Trophoblast cell (in vitro differentiated cells and primary cell): ENCODE measurements around the gene VAV3.

ENCODE experiments used
- DNase-seq, 2 donors: peaks; one replicate each; pipeline ENCODE4 v3.0.0-alpha.2; 2016
- H2AFZ ChIP-seq: 2 replicates; pipeline ENCODE4 v1.6.1; 2013; ENCODE audit warnings: low read length, moderate library complexity, mild to moderate bottlenecking; ENCODE audit not compliant: insufficient read depth, poor library complexity
- H2AK5ac ChIP-seq: 2 replicates; pipeline ENCODE4 v1.6.1; 2013; ENCODE audit warnings: mild to moderate bottlenecking, low read length
- H2BK120ac ChIP-seq: 2 replicates; pipeline ENCODE4 v1.6.1; 2013; ENCODE audit warnings: low read length, mild to moderate bottlenecking, moderate library complexity; ENCODE audit not compliant: insufficient read depth, poor library complexity
- H2BK12ac ChIP-seq: 2 replicates; pipeline ENCODE4 v1.6.1; 2013; ENCODE audit warnings: mild to moderate bottlenecking, low read length, moderate library complexity
- H2BK5ac ChIP-seq: 2 replicates; pipeline ENCODE4 v1.6.1; 2013; ENCODE audit warnings: low read length, low read depth, moderate library complexity, mild to moderate bottlenecking; ENCODE audit not compliant: poor library complexity
- H3K14ac ChIP-seq: 2 replicates; pipeline ENCODE4 v1.6.1; 2013; ENCODE audit warnings: mild to moderate bottlenecking, low read length
- H3K18ac ChIP-seq: 2 replicates; pipeline ENCODE4 v1.6.1; 2013; ENCODE audit warnings: mild to moderate bottlenecking, low read length
- H3K23ac ChIP-seq: 2 replicates; pipeline ENCODE4 v1.6.1; 2013; ENCODE audit warnings: low read length
- H3K27ac ChIP-seq: 2 replicates; pipeline ENCODE4 v1.5.1; 2013; ENCODE audit warnings: low read depth, mild to moderate bottlenecking, inconsistent platforms, low read length, moderate library complexity
- H3K27me3 ChIP-seq: 2 replicates; pipeline ENCODE4 v1.6.1; 2013; ENCODE audit warnings: inconsistent platforms, mild to moderate bottlenecking, low read length, moderate library complexity; ENCODE audit not compliant: insufficient read depth
- H3K36me3 ChIP-seq, 2 experiments: 1 replicate in 1 of 2; 2 replicates in 1 of 2; pipeline ENCODE4 v1.6.1; 2013; ENCODE audit warnings: low read length in 2 of 2, mild to moderate bottlenecking in 2 of 2, moderate library complexity in 1 of 2; ENCODE audit not compliant: insufficient read depth in 2 of 2, control insufficient read depth in 1 of 2
- H3K4ac ChIP-seq: 2 replicates; pipeline ENCODE4 v1.6.1; 2013; ENCODE audit warnings: low read depth, mild to moderate bottlenecking, low read length, moderate library complexity
- H3K4me1 ChIP-seq, 2 experiments: 1 replicate in 1 of 2; 2 replicates in 1 of 2; pipeline ENCODE4 v1.6.1; 2013; ENCODE audit warnings: low read length in 2 of 2, mild to moderate bottlenecking in 2 of 2, moderate library complexity in 1 of 2; ENCODE audit not compliant: insufficient read depth in 2 of 2, control insufficient read depth in 1 of 2
- H3K4me2 ChIP-seq: 2 replicates; pipeline ENCODE4 v1.6.1; 2013; ENCODE audit warnings: inconsistent platforms, mild to moderate bottlenecking, low read length, moderate library complexity
- H3K4me3 ChIP-seq: 2 replicates; pipeline ENCODE4 v1.5.1; 2013; ENCODE audit warnings: mild to moderate bottlenecking, low read depth, low read length, inconsistent platforms
- H3K79me1 ChIP-seq: one replicate; pipeline ENCODE4 v1.6.1; 2013; ENCODE audit warnings: low read length
- H3K79me2 ChIP-seq: 2 replicates; pipeline ENCODE4 v1.6.1; 2013; ENCODE audit warnings: low read length, mild to moderate bottlenecking; ENCODE audit not compliant: control insufficient read depth, insufficient read depth, poor library complexity
- H3K9ac ChIP-seq: 2 replicates; pipeline ENCODE4 v1.6.1; 2013; ENCODE audit warnings: mild to moderate bottlenecking, low read length
- H3K9me3 ChIP-seq: 2 replicates; pipeline ENCODE4 v1.6.1; 2013; ENCODE audit warnings: low read depth, mild to moderate bottlenecking, control low read depth, inconsistent platforms, low read length; ENCODE audit not compliant: insufficient read depth
- H4K12ac ChIP-seq: 2 replicates; pipeline ENCODE4 v1.6.1; 2013; ENCODE audit warnings: low read depth, mild to moderate bottlenecking, low read length, moderate library complexity
- H4K8ac ChIP-seq: 2 replicates; pipeline ENCODE4 v1.6.1; 2013; ENCODE audit warnings: low read depth, mild to moderate bottlenecking, low read length, moderate library complexity
- H4K91ac ChIP-seq: one replicate; pipeline ENCODE4 v1.6.1; 2013; ENCODE audit warnings: low read depth, mild to moderate bottlenecking, low read length, moderate library complexity
- WGBS: extraction: QIAGEN DNeasy Blood & Tissue Kit; methylation state at CpG from one replicate; pipeline ENCODE4 v1.1.7; 2013; ENCODE audit warnings: missing lambda C conversion rate; ENCODE audit not compliant: insufficient read length, insufficient coverage; ENCODE audit errors: extremely low coverage; 5-methylcytosine and 5-hydroxymethylcytosine counted together

The VAV3 gene

DNA sequence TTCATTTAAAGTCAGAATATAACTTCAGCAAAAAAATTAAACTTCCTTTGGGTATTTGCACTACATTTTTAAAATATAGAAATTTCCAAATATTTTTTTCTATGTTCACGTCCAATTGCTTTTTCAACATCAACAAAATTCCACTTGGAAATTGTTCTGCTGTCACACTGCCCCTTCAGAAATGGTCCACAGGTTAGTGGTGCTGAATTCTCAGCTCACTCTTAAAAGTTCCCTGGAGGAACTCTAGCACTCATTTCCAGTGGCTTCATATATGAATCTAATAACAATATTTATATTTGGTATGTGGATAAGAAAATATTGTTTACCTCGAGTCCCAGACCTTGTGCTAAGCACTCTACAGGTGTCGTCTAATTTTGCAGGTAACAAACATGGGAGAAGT, 27.4 kb upstream of the VAV3 start:
- no peaks in the 10 kb centered on the region for H3K27me3 ChIP-seq

DNA sequence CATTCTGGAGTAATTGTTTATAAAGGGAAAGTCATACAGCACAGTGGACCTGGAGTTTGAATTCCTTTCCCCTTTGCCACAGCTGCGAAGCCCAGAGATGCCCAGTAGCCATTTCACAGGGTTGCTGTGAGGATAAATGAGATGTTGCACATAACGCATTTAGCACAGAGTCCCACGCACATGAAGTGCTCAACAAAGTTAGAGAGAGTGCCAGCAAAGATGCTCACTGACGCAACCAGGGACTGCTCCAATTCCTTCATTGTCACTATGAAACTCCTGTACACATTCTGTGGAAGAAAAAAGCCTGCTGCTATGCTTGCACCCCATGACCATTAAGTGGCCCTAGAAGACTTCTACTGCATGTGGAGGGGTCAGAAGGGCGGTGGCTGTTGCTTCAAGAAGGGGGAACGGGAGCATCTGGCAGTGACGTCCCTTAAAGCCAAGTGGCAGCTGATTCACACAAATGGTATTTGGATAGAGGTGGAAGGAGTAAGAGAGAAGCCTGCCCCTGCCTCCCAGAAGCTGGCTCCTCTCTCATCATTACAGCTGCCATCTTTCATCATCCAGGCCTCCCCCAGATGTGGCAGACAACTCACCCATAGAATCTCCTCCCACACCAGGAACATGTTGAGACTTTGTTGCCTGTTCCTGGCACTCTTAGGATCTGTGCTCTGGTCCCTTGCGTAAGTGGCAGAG, 26.5 kb upstream of the VAV3 start:
- no peak overlapping the region for H3K18ac ChIP-seq
- H3K4me3 ChIP-seq: no peak overlapping the region
- H3K79me1 ChIP-seq: no peaks in the 10 kb centered on the region
- no peaks in the 10 kb centered on the region for H3K27me3 ChIP-seq
- H3K23ac ChIP-seq: no peak overlapping the region
- no peak overlapping the region for H4K8ac ChIP-seq
- H3K27ac ChIP-seq: no peak overlapping the region
- no peak overlapping the region for H2BK120ac ChIP-seq
- no peak overlapping the region for H3K9ac ChIP-seq
- no peak overlapping the region for H2BK12ac ChIP-seq
- no peak overlapping the region for H2AFZ ChIP-seq
- H3K14ac ChIP-seq: no peak overlapping the region
- no peak overlapping the region for H2AK5ac ChIP-seq
- H4K12ac ChIP-seq: no peak overlapping the region
- no peak overlapping the region for H4K91ac ChIP-seq
- H3K9me3 ChIP-seq: no peaks in the 10 kb centered on the region
- no peaks in the 10 kb centered on the region for H3K4me1 ChIP-seq
- peak; percentile 7 to 47 for DNase-seq
- H3K4me2 ChIP-seq: no peak overlapping the region
- H3K36me3 ChIP-seq: no peaks in the 10 kb centered on the region
- H3K4ac ChIP-seq: no peak overlapping the region
- no peak overlapping the region for H2BK5ac ChIP-seq
- H3K79me2 ChIP-seq: no peaks in the 10 kb centered on the region
- WGBS: no CpG with 5 or more reads among the region's 8 CpGs

More for the DNA sequence above, 27.4 kb upstream of the VAV3 start:
- Histone ChIP-seq H4K91ac (no peak overlapping the region), H3K4me1 (no peaks in the 10 kb centered on the region), H3K27ac (no peak overlapping the region), H3K9ac (no peak overlapping the region), H2BK5ac (no peak overlapping the region), H3K4me3 (no peak overlapping the region), H3K79me1 (no peaks in the 10 kb centered on the region), H2AFZ (no peak overlapping the region), H3K14ac (no peak overlapping the region), H3K4ac (no peak overlapping the region), H3K18ac (no peak overlapping the region), H4K12ac (no peak overlapping the region), H3K79me2 (no peaks in the 10 kb centered on the region), H2BK120ac (no peak overlapping the region), H4K8ac (no peak overlapping the region), H2AK5ac (no peak overlapping the region), H3K36me3 (no peaks in the 10 kb centered on the region), H3K4me2 (no peak overlapping the region), H3K23ac (no peak overlapping the region), H2BK12ac (no peak overlapping the region), H3K9me3 (no peaks in the 10 kb centered on the region)
- DNase-seq: no peak
- WGBS: no CpG with 5 or more reads among the region's 3 CpGs

DNA sequence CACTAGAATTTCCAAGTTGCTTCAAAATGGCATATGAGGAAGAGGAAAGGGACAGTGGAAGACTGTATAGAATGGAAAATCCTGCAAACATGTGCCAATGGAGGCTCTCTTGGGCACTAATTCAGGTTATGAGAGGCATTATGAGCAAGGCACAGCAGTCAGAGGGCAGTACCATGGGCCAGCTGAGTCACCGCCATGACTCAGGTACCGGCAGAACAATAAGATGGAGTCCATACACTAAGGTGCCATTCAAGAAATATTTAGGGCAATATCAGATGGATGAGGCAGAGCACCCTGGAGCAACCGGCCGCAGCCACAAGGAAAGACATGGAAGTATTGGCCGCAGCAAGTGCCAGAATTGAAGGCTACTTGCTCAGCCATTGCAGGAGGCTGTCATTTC, 25.6 kb upstream of the VAV3 start:
- no peaks in the 10 kb centered on the region for H3K79me1 ChIP-seq
- no peak overlapping the region for H3K14ac ChIP-seq
- H3K4ac ChIP-seq: no peak overlapping the region
- DNase-seq: peak; percentile 46 to 74
- no peak overlapping the region for H3K4me3 ChIP-seq
- no peak overlapping the region for H2BK5ac ChIP-seq
- H3K36me3 ChIP-seq: no peaks in the 10 kb centered on the region
- H2AFZ ChIP-seq: no peak overlapping the region
- H3K18ac ChIP-seq: no peak overlapping the region
- WGBS: no CpG with 5 or more reads among the region's 5 CpGs
- H2BK120ac ChIP-seq: no peak overlapping the region
- no peak overlapping the region for H4K12ac ChIP-seq
- no peak overlapping the region for H2AK5ac ChIP-seq
- H4K91ac ChIP-seq: no peak overlapping the region
- H4K8ac ChIP-seq: no peak overlapping the region
- no peak overlapping the region for H3K27ac ChIP-seq
- no peaks in the 10 kb centered on the region for H3K27me3 ChIP-seq
- no peaks in the 10 kb centered on the region for H3K9me3 ChIP-seq
- no peak overlapping the region for H2BK12ac ChIP-seq
- H3K9ac ChIP-seq: no peak overlapping the region
- H3K4me1 ChIP-seq: no peaks in the 10 kb centered on the region
- no peak overlapping the region for H3K23ac ChIP-seq
- no peaks in the 10 kb centered on the region for H3K79me2 ChIP-seq
- no peak overlapping the region for H3K4me2 ChIP-seq

DNA sequence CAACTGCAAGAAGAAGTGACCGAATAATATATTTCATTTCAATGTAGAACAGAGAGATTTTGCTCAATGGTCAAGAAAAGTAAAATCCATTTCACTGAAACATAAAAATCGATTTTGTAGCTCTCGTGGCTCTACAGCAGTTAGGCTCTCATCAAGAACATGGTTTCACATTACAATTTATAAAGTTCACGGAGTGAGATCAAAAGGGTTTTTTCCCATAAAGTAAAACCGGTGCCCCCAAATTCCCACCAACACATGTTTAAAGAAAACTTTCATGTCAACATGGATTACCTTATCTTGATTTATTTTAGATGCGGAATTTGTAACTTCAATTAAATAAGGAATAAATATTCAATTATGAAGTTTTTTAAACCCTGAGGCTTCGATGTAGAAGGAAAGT, 16.3 kb upstream of the VAV3 start:
- no peak overlapping the region for H2BK5ac ChIP-seq
- H3K4me2 ChIP-seq: no peak overlapping the region
- no peak overlapping the region for H2BK120ac ChIP-seq
- no peaks in the 10 kb centered on the region for H3K9me3 ChIP-seq
- H3K14ac ChIP-seq: no peak overlapping the region
- no peak overlapping the region for H2AK5ac ChIP-seq
- H4K8ac ChIP-seq: no peak overlapping the region
- H3K79me1 ChIP-seq: no peaks in the 10 kb centered on the region
- H3K79me2 ChIP-seq: no peaks in the 10 kb centered on the region
- no peak overlapping the region for H3K9ac ChIP-seq
- H3K27me3 ChIP-seq: no peaks in the 10 kb centered on the region
- H3K27ac ChIP-seq: no peak overlapping the region
- H2BK12ac ChIP-seq: no peak overlapping the region
- H3K23ac ChIP-seq: no peak overlapping the region
- no peaks in the 10 kb centered on the region for H3K4me1 ChIP-seq
- H3K18ac ChIP-seq: no peak overlapping the region
- H3K36me3 ChIP-seq: no peaks in the 10 kb centered on the region
- no peak overlapping the region for H3K4me3 ChIP-seq
- H2AFZ ChIP-seq: no peak overlapping the region
- H3K4ac ChIP-seq: no peak overlapping the region
- DNase-seq: no peak
- no CpG with 5 or more reads among the region's 7 CpGs for WGBS
- no peak overlapping the region for H4K12ac ChIP-seq
- H4K91ac ChIP-seq: no peak overlapping the region
